ENCODE data around the gene DUSP2.
A peak's percentile ranks its signal among the peaks of the same experiment; 100 is the strongest.
"Not testable (repeated sequence)": the region's sequence is repeated elsewhere in the genome, so short reads cannot be mapped to it uniquely, and the experiment has no call there.

DUSP2 gene

DNA sequence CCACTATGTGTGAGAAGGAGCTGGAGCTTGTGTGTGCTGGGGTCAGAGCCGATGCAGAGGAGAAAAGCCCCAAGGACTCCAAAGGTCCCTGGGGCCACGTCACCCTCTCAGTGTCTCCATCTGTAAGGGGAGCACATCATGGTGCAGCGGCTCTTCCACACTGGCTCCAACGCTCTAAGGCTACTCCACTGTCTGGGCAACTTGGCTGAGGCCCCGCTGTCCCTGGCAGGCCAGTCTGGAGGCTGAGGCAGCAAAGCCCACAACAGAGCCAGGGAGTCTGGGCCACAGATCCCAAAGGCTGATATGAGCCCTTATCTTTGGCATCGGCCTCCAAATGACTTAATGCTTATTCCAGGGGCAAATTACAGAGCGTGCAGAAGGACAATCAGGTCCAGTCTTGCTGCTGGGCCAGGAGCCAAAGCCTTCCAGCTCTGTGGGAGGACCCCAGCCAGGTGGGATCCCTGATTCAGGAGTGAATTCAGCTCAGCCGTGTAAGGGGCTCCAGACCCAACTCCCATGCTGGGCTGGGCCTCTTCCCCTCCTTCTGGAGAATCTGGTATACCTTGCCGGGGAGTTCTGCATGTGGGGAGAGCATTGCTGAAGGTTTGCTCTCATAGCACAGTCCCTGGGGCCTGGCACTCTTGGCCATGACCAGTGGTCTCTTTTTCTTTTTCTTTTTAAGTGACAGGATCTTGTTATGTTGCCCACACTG, 1.8 kb upstream of the DUSP2 start:
- DNase-seq: no peak

DNA sequence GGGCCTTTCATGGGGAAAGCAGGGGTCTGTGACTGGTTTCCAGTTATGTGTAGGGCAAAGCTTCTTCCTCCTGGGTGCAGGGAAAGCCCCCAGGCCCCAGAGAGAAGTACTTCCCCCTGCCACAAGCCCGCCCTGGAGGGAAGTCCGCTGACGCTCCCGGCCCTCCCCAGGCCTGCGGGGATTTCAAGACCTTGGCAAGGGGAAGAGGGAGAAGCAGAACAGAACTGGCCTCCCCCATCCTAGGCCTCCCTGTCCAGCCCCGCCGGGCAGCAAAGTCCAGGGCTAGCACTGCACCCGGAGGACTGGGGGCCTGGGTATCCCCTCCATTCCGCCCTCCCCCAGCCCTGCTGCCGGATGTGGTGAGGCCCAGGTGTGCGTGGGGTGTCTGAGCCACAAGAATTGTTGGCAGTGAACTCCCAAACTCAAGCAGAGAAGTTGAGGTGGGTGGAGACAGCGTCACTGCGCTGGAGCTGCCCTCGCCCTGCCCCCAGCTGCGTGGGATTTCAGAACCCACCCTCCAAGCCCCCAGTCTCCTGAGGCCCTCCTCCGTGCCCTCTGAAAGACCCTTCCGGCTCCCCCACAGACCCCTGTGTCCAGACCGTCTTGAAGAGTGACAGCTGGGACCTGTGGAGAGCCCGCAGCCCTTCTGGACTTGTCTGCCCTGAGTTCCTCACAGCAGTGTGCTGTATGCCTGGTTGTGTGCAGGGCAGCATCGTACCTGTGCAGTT, 1.1 kb upstream of the DUSP2 start:
- no peak for DNase-seq

- no peak for DNase-seq
Observed at GRCh38 chr2:96145848-96146152, 560 bp upstream of the DUSP2 start.

GRCh38 chr2:96144481-96145035, 682 bp downstream of the DUSP2 start:
- no peak for DNase-seq

DNA sequence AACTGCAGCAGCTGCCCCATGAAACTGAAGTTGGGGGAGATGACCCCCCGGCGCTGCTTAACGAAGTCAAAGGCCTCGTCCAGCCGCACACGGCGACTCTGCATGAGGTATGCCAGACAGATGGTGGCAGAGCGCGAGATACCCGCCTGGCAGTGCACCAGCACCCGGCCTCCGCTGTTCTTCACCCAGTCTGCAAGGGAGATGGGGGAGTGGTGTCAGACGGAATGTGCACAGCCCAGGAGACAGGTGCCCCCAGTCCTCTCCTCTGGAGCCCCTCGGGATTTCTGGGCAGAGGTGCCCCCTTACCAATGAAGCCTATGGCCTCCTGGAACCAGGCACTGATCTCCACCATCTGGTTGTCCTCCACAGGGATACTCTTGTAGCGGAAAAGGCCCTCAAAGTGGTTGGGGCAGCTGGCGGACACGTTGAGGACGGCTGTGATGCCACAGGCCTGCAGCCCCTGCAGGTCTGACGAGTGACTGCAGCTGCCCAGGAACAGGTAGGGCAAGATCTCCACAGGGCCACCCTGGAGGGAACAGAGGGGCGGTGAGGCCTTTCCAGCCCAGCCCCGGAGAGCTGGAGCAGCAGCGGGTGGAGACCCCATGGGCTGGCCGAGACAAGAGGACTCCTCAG, 1.3 kb downstream of the DUSP2 start:
- DNase-seq: no peak

DNA sequence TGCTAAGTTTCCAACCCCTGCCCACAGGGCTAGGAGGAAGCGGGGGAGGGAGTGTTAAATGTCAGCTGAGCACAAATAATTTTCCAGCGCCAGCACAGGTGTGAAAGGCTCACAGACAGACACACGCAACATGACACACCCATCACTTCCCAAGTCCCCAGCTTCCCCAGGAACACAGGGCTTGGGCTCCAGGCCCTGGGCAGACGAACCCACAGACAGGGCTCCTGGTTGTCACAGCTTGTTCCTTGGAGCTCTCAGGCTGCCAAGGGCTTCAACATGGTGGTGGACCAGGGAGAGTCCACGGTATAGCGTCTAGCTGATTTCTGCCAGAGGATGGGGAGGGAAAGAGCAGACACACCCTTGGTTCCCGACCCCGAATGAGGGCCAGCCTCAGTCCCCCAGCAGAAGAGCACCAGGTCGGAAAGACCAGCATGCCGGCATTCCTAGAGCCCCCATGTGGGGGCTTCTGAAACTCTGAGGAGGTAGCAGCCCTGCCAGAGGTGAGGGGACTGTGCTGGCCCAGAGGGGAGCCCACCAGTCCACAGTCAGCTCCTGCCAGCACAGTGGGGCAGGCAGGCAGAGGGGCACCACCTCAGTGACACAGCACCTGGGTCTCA, 1.9 kb downstream of the DUSP2 start:
- no peak for DNase-seq

DNA sequence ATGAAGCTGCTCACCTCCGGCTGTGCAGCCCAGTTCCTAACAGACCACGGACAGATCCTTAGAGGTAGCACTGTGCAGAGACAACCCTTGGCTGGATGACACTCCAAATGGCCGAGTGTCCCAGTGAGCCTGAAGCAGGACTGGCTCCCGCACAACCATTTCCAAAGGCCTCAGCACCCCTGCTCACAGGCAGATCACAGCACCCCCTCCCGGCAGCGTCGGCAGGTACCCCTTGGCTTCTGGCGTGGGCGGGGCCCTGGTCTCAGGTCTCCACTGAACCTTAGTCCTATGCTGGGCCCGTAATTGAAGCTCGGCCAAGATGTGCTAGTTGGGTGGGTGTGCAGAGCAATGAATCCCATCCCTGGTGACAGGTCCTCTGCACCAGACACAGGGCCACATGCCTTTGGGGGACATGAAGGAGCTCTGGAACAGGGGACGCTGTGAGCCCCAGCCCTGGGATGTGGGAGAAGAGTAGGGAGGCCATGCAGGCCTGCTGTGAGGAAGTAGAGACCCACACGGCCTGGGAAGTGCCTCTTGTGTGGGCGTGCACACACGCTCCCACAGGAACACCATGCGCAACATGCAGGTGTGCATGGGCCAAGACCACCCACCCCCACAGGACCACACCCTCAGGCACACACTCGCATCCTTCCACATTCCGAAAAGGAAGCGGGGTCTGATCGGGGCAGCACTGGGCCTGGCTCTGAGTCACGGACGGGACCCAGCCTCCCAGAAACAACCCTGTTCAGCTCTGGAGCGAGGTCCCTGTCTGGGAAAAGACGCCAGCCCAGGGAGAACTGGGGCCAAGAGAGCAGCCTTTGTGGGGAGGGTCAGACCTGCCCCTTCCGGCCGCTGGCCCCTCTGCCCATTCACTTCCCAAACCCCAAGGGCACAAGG, 2.8 kb downstream of the DUSP2 start:
- DNase-seq: no peak

GRCh38 chr2:96141624-96141967, 3.6 kb downstream of the DUSP2 start:
- not testable (repeated sequence) for DNase-seq

DNA sequence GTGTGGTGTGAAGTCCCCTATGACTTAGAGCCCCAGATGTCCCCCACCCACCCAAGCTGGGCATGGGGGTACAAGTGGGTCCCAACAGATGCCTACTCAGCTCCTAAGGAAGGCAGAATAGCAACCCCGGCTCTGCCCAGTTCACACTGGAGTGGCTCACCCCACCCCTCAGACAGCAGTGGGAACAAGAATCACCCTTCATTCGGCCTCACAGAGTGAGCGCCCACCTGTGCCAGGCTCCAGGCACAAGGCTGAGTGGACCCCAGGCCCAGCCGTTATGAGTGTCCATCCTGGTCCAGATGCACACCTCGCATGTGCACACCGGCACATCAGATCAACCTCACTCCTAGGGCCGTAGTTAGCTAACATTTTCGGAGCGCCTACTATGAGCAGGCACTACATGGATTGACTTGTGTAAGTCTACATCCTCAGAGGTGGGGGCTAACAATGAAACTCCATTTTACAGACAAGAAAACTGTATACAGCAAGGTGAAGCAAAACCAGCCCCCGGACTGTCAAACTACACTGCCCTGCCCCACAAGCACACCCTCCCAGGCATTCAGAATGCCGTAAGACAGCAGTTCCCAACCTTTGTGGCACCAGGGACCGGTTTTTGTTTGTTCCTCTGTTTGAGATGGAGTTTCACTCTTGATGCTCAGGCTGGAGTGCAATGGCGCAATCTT, 4.2 kb downstream of the DUSP2 start:
- DNase-seq: no peak

- no peak for DNase-seq
Observed at GRCh38 chr2:96139181-96139758, 6.0 kb downstream of the DUSP2 start.

DNA sequence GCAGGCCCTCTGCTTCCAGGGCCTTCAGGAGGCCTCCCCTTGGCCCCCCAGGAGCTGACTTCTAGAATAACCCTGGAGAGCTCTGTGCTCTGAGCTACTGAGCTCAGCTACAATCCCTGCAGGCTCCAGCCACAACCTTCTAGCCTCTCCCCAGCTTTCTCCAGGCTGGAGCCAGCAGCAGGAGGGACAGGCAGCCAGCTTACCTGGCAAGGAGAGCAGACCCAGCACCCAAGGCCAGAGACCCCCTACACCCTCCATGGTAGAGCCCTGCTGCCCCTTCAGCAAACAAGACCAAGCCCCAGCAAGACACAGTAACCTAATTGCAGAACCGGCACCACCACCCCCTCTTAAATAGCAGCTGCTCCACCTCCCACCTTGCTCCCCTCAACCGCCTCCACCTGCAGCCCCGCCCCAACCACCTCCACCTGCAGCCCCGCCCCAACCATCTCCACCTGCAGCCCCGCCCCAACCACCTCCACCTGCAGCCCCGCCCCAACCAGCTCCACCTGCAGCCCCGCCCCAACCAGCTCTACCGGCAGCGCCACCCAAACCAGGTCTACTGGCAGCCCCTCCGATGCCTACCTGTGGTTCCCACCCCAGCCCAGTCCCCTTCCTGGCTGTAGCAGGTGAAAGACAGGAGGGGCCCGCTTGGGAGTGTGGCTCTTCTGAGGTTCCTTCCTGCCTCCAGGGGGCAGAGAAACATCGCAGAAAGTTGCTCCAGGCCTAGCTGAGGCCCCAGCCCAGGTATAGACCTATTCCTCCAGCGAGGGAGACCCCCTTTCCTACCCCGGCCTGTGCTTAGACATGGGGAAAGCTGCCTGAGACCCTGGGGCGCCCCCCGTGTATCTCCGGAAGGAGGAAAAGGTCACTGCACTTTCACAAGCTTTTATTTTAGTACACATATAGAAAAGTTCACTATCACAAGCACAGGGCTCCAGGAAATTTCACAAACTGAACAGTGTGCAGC, 6.8 kb downstream of the DUSP2 start, which contains the start of gene ASTL:
TSS of gene ASTL (minus strand) at position 324 of the 967 bp plus-strand sequence. CDS start at position 258, 66 bp downstream.
- DNase-seq: peak; percentile 40

DNA sequence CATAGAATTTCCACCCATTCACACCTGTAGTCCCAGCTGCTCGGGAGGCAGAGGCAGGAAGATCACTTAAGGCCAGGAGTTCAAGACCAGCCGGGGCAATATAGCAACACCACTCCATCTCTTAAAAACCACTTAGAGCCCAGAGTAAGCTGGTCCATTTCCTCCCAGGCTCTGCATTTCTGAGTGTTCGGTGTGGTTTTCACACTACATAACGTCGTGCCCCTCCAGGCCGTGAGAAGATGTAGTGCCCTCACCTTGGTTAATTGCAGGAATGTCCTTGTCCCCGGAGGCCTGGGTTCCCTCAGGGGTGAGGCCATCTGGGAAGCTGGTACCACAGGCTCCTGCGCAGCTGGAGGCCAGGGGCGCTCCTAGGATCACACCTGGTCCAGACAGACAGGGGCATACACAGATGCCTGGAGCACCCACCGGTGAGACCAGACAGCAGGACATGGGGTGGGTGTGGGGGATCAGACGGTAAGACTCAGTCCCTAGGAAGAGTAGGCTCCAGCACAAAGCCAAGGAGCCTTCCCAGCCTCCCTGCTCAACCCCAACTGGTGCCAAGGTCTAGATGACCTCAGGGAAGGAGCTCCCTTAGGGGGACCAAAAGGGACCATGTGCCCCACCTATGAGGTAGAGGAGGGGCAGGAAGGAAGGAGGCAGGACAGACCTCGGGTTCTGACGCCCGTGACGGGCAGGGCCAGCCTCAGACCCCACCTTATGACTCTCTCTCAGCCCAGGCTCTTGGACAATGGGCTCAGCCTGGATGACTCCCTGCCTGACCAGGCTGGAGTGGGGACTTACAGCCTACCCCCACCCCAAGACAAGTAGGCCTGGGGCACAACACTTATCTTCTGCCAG, 7.7 kb downstream of the DUSP2 start:
- no peak for DNase-seq

- no peak for DNase-seq
Observed at GRCh38 chr2:96136129-96136720, 9.0 kb downstream of the DUSP2 start.

DNA sequence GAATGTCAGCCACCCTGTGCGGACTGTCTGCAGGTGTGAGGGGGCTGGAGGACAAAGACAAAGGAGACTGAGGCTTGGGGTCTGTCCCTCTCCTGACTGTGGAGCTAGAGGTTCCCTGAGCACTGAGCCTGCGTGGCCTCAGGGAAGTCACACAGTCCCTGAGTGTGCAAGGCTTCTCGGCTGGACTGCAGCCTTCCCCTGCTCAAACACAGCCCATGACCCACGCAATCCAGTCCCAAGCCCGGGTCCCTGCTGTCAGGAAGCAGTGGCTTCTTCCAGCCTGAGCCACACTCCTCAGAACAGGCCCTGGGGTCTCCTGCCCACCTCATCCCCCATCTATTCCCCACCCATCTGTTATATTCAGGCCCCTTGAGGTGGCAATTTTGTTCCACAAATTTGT, 9.6 kb downstream of the DUSP2 start:
- no peak for DNase-seq

GRCh38 chr2:96135171-96135570, 10.1 kb downstream of the DUSP2 start:
- no peak for DNase-seq

DNA sequence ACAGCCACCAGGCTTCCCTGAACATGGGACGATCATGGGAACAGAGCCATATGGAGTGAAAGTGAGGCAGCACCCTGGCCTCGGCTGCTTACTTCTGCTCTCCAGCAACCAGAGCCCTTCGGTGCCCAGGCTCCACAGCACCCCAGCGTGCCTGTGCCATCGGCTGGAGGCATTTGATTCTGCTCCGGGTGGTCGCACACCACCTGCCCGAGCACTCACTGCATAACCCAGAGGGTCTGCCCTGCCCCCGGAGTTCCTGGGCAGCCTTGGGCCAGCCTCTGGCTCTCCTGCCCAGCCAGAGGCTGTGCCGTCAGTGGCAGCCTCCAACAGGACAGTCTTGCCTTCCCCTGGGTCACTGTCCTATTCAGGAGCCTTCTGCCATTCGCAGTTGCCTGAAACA, 10.8 kb downstream of the DUSP2 start:
- no peak for DNase-seq

DNA sequence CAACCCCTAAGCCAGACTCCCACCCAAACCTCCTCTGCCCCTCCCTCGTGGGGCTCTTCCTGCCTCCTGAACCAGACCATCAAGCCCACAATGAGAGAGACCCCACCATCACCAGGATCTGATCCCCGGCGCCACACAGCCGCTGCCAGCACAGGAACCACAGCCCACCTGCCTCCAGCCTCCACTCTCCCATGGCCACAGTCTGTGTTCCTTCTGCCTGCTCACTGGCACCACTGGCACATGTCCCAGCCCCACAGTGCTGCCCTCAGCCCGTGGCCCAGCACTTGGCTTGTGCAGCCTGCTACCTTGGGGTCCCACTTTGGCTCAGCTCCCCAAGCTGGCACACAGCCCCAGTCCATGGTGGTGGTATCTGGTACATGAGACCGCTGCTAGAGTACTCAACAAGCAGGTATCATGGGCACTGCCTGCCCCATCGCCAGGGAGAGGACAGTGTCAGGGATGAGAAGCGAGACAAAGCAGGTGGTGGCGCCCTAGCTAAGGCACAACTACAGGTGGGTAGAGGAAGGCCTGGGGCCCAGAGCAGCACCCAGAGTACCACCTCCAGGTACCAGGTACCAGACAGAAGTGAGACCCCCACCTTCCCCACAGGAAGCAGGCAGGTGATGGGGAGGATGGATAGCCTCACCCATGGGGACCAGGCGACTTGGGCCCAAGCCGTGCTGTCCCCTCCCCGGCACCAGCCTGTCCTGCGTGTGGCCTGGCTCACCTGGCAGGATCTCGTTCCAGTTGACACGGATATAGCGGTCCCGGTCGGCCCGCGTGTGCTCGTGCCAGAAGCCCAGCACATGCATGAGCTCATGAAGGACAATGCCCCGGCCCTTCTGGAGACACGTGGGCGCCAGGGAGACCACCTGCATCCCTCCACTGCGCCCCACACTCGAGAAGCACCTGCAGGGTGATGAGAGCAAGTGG, 13.2 kb downstream of the DUSP2 start:
- no peak for DNase-seq
